ENCODE data around the gene DNM3. TPM values are rescaled to one million over a fixed set of nuclear protein-coding genes. Genes with fewer than 3 reads are reported as not detected.

The DNM3 gene
- polyA plus RNA-seq, 1 donor (not counting 4 experiments of a cell fraction or from before 2014, with no cell fraction given) = 2.0 TPM

- TF ChIP-seq, protein P1, sequence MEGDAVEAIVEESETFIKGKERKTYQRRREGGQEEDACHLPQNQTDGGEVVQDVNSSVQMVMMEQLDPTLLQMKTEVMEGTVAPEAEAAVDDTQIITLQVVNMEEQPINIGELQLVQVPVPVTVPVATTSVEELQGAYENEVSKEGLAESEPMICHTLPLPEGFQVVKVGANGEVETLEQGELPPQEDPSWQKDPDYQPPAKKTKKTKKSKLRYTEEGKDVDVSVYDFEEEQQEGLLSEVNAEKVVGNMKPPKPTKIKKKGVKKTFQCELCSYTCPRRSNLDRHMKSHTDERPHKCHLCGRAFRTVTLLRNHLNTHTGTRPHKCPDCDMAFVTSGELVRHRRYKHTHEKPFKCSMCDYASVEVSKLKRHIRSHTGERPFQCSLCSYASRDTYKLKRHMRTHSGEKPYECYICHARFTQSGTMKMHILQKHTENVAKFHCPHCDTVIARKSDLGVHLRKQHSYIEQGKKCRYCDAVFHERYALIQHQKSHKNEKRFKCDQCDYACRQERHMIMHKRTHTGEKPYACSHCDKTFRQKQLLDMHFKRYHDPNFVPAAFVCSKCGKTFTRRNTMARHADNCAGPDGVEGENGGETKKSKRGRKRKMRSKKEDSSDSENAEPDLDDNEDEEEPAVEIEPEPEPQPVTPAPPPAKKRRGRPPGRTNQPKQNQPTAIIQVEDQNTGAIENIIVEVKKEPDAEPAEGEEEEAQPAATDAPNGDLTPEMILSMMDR (optimal IDR thresholded peaks at IDR 0.05 in 1 of 3, IDR thresholded peaks at IDR 0.05 in 1 of 3, conservative IDR thresholded peaks at IDR 0.05 in 1 of 3; ENCODE audit: extremely low read depth in 1 of 3, insufficient read depth in 2 of 3, low read length in 3 of 3) = no peak
- no peak for TF ChIP-seq EZH2 (IDR thresholded peaks at IDR 0.05; ENCODE audit: low read length)
- H3K4me1 ChIP-seq (ENCODE audit: control insufficient read depth, extremely low read depth, insufficient read depth, low read length) = no peaks in the 10 kb centered on the region
- no peak overlapping the region for H3K4me3 ChIP-seq (ENCODE audit: control insufficient read depth in 2 of 3, extremely low read depth in 1 of 3, insufficient read depth in 2 of 3, low read depth in 1 of 3, low read length in 3 of 3)
- H4K20me1 ChIP-seq (ENCODE audit: control insufficient read depth, extremely low read depth, insufficient read depth, low read length) = no peaks in the 10 kb centered on the region
- H2AFZ ChIP-seq (ENCODE audit: control insufficient read depth, low read length) = no peak overlapping the region
- no peak overlapping the region for H3K9ac ChIP-seq (ENCODE audit: control insufficient read depth, extremely low read depth, insufficient read depth, low read length)
- H3K4me2 ChIP-seq (ENCODE audit: control insufficient read depth, extremely low read depth, insufficient read depth, low read depth, low read length) = no peak overlapping the region
- no peaks in the 10 kb centered on the region for H3K9me1 ChIP-seq (ENCODE audit: control insufficient read depth, extremely low read depth, insufficient read depth, low read length)
- no peak overlapping the region for H3K27ac ChIP-seq (ENCODE audit: control insufficient read depth, insufficient read depth, low read length)
- H3K79me2 ChIP-seq (ENCODE audit: control insufficient read depth, insufficient read depth, low read length) = no peaks in the 10 kb centered on the region
- FAIRE-seq (no peak), DNase-seq (ENCODE audit: low read depth, low spot score) (no peak)
- no peaks in the 10 kb centered on the region for H3K9me3 ChIP-seq (ENCODE audit: control insufficient read depth, low read depth, low read length)
- H3K36me3 ChIP-seq (ENCODE audit: control insufficient read depth in 2 of 2, extremely low read depth in 1 of 2, insufficient read depth in 2 of 2, low read length in 2 of 2) = no peaks in the 10 kb centered on the region
- H3K27me3 ChIP-seq (ENCODE audit: control insufficient read depth, extremely low read depth, insufficient read depth, low read length) = no peaks in the 10 kb centered on the region
- dilution Hi-C loops (cut with MboI; ENCODE audit: extremely low pct_ligation_motif_present, low sequenced_read_pairs) = no loop called here
These were observed 322.4 kb downstream of the DNM3 start for GRCh38 chr1:172163498-172164215.

DNA sequence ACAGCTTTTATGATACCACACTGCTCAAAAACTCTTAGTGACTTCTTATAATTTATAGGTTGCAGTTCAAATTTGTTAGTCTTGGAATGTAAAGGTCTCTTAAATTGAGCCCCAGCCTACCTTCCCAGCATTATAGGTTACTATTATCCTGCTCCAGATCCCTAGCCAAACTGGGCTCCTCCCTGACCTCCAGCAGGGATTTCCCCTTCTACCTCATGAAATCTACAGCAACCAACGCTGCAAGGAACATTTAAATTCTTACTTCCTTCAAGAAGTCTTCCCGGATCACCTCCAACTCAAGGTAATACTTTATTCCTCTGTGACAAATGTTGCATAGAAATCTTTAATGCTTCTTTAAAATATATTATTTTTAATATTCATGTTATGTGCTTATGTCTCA, 324.1 kb downstream of the DNM3 start:
- TF ChIP-seq EZH2 (IDR thresholded peaks at IDR 0.05; ENCODE audit: low read length) = no peak
- TF ChIP-seq, protein P1 (optimal IDR thresholded peaks at IDR 0.05 in 1 of 3, IDR thresholded peaks at IDR 0.05 in 1 of 3, conservative IDR thresholded peaks at IDR 0.05 in 1 of 3; ENCODE audit: extremely low read depth in 1 of 3, insufficient read depth in 2 of 3, low read length in 3 of 3) = no peak
- dilution Hi-C loops (cut with MboI; ENCODE audit: extremely low pct_ligation_motif_present, low sequenced_read_pairs) = no loop called here
- no peaks in the 10 kb centered on the region for H3K9me1 ChIP-seq (ENCODE audit: control insufficient read depth, extremely low read depth, insufficient read depth, low read length)
- no peak overlapping the region for H3K4me2 ChIP-seq (ENCODE audit: control insufficient read depth, extremely low read depth, insufficient read depth, low read depth, low read length)
- H3K9ac ChIP-seq (ENCODE audit: control insufficient read depth, extremely low read depth, insufficient read depth, low read length) = no peak overlapping the region
- H3K79me2 ChIP-seq (ENCODE audit: control insufficient read depth, insufficient read depth, low read length) = no peaks in the 10 kb centered on the region
- no peak overlapping the region for H3K27ac ChIP-seq (ENCODE audit: control insufficient read depth, insufficient read depth, low read length)
- no peaks in the 10 kb centered on the region for H4K20me1 ChIP-seq (ENCODE audit: control insufficient read depth, extremely low read depth, insufficient read depth, low read length)
- H3K4me3 ChIP-seq (ENCODE audit: control insufficient read depth in 2 of 3, extremely low read depth in 1 of 3, insufficient read depth in 2 of 3, low read depth in 1 of 3, low read length in 3 of 3) = no peak overlapping the region
- no peaks in the 10 kb centered on the region for H3K9me3 ChIP-seq (ENCODE audit: control insufficient read depth, low read depth, low read length)
- no peaks in the 10 kb centered on the region for H3K27me3 ChIP-seq (ENCODE audit: control insufficient read depth, extremely low read depth, insufficient read depth, low read length)
- FAIRE-seq (no peak), DNase-seq (ENCODE audit: low read depth, low spot score) (no peak)
- H3K36me3 ChIP-seq (ENCODE audit: control insufficient read depth in 2 of 2, extremely low read depth in 1 of 2, insufficient read depth in 2 of 2, low read length in 2 of 2) = no peaks in the 10 kb centered on the region
- no peaks in the 10 kb centered on the region for H3K4me1 ChIP-seq (ENCODE audit: control insufficient read depth, extremely low read depth, insufficient read depth, low read length)
- no peak overlapping the region for H2AFZ ChIP-seq (ENCODE audit: control insufficient read depth, low read length)
